Trophoblast cell (in vitro differentiated cells and primary cell): ENCODE measurements around the gene PEX11B.

ENCODE experiments used
- DNase-seq, 2 donors: peaks; one replicate each; pipeline ENCODE4 v3.0.0-alpha.2; 2016
- H2AFZ ChIP-seq: 2 replicates; pipeline ENCODE4 v1.6.1; 2013; ENCODE audit warnings: low read length, moderate library complexity, mild to moderate bottlenecking; ENCODE audit not compliant: insufficient read depth, poor library complexity
- H2AK5ac ChIP-seq: 2 replicates; pipeline ENCODE4 v1.6.1; 2013; ENCODE audit warnings: mild to moderate bottlenecking, low read length
- H2BK120ac ChIP-seq: 2 replicates; pipeline ENCODE4 v1.6.1; 2013; ENCODE audit warnings: low read length, mild to moderate bottlenecking, moderate library complexity; ENCODE audit not compliant: insufficient read depth, poor library complexity
- H2BK12ac ChIP-seq: 2 replicates; pipeline ENCODE4 v1.6.1; 2013; ENCODE audit warnings: mild to moderate bottlenecking, low read length, moderate library complexity
- H2BK5ac ChIP-seq: 2 replicates; pipeline ENCODE4 v1.6.1; 2013; ENCODE audit warnings: low read length, low read depth, moderate library complexity, mild to moderate bottlenecking; ENCODE audit not compliant: poor library complexity
- H3K14ac ChIP-seq: 2 replicates; pipeline ENCODE4 v1.6.1; 2013; ENCODE audit warnings: mild to moderate bottlenecking, low read length
- H3K18ac ChIP-seq: 2 replicates; pipeline ENCODE4 v1.6.1; 2013; ENCODE audit warnings: mild to moderate bottlenecking, low read length
- H3K23ac ChIP-seq: 2 replicates; pipeline ENCODE4 v1.6.1; 2013; ENCODE audit warnings: low read length
- H3K27ac ChIP-seq: 2 replicates; pipeline ENCODE4 v1.5.1; 2013; ENCODE audit warnings: low read depth, mild to moderate bottlenecking, inconsistent platforms, low read length, moderate library complexity
- H3K27me3 ChIP-seq: 2 replicates; pipeline ENCODE4 v1.6.1; 2013; ENCODE audit warnings: inconsistent platforms, mild to moderate bottlenecking, low read length, moderate library complexity; ENCODE audit not compliant: insufficient read depth
- H3K36me3 ChIP-seq, 2 experiments: 1 replicate in 1 of 2; 2 replicates in 1 of 2; pipeline ENCODE4 v1.6.1; 2013; ENCODE audit warnings: low read length in 2 of 2, mild to moderate bottlenecking in 2 of 2, moderate library complexity in 1 of 2; ENCODE audit not compliant: insufficient read depth in 2 of 2, control insufficient read depth in 1 of 2
- H3K4ac ChIP-seq: 2 replicates; pipeline ENCODE4 v1.6.1; 2013; ENCODE audit warnings: low read depth, mild to moderate bottlenecking, low read length, moderate library complexity
- H3K4me1 ChIP-seq, 2 experiments: 1 replicate in 1 of 2; 2 replicates in 1 of 2; pipeline ENCODE4 v1.6.1; 2013; ENCODE audit warnings: low read length in 2 of 2, mild to moderate bottlenecking in 2 of 2, moderate library complexity in 1 of 2; ENCODE audit not compliant: insufficient read depth in 2 of 2, control insufficient read depth in 1 of 2
- H3K4me2 ChIP-seq: 2 replicates; pipeline ENCODE4 v1.6.1; 2013; ENCODE audit warnings: inconsistent platforms, mild to moderate bottlenecking, low read length, moderate library complexity
- H3K4me3 ChIP-seq: 2 replicates; pipeline ENCODE4 v1.5.1; 2013; ENCODE audit warnings: mild to moderate bottlenecking, low read depth, low read length, inconsistent platforms
- H3K79me1 ChIP-seq: one replicate; pipeline ENCODE4 v1.6.1; 2013; ENCODE audit warnings: low read length
- H3K79me2 ChIP-seq: 2 replicates; pipeline ENCODE4 v1.6.1; 2013; ENCODE audit warnings: low read length, mild to moderate bottlenecking; ENCODE audit not compliant: control insufficient read depth, insufficient read depth, poor library complexity
- H3K9ac ChIP-seq: 2 replicates; pipeline ENCODE4 v1.6.1; 2013; ENCODE audit warnings: mild to moderate bottlenecking, low read length
- H3K9me3 ChIP-seq: 2 replicates; pipeline ENCODE4 v1.6.1; 2013; ENCODE audit warnings: low read depth, mild to moderate bottlenecking, control low read depth, inconsistent platforms, low read length; ENCODE audit not compliant: insufficient read depth
- H4K12ac ChIP-seq: 2 replicates; pipeline ENCODE4 v1.6.1; 2013; ENCODE audit warnings: low read depth, mild to moderate bottlenecking, low read length, moderate library complexity
- H4K8ac ChIP-seq: 2 replicates; pipeline ENCODE4 v1.6.1; 2013; ENCODE audit warnings: low read depth, mild to moderate bottlenecking, low read length, moderate library complexity
- H4K91ac ChIP-seq: one replicate; pipeline ENCODE4 v1.6.1; 2013; ENCODE audit warnings: low read depth, mild to moderate bottlenecking, low read length, moderate library complexity
- WGBS: extraction: QIAGEN DNeasy Blood & Tissue Kit; methylation state at CpG from one replicate; pipeline ENCODE4 v1.1.7; 2013; ENCODE audit warnings: missing lambda C conversion rate; ENCODE audit not compliant: insufficient read length, insufficient coverage; ENCODE audit errors: extremely low coverage; 5-methylcytosine and 5-hydroxymethylcytosine counted together

Gene PEX11B

DNA sequence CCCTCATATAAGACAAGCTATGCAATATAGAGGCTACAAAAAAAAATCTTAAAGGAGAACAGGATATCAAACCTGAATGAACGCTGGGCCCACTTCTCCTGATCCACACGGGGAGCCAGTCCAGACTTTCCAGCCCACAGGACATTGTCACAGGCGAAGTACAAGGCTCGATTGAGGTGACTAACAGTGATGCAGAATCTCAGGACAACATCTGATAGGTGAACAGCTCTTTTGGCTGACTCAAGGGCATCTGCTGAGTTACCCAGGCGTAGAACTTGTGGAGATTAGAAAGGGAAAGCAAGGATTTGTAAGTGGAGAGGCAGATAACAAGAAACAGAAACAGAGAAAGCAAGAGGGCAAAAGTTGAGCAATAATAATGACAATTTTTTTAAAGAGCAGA is 1.8 kb downstream of the PEX11B start:
- Histone ChIP-seq H3K27ac (no peak overlapping the region), H2BK12ac (no peak overlapping the region), H3K4ac (no peak overlapping the region), H3K9me3 (no peaks in the 10 kb centered on the region), H3K4me3 (no peak overlapping the region), H3K36me3 (peaks cover 5 to 8% of the 10 kb centered on the region in 2 experiments), H2BK120ac (no peak overlapping the region), H3K4me1 (peaks cover 7 to 16% of the 10 kb centered on the region in 2 experiments), H3K9ac (no peak overlapping the region), H4K91ac (no peak overlapping the region), H2AK5ac (no peak overlapping the region), H2AFZ (no peak overlapping the region), H3K4me2 (no peak overlapping the region), H2BK5ac (no peak overlapping the region), H3K14ac (no peak overlapping the region), H3K79me2 (peaks cover 4% of the 10 kb centered on the region), H3K18ac (no peak overlapping the region), H4K8ac (no peak overlapping the region), H3K23ac (no peak overlapping the region), H3K79me1 (peaks cover 6% of the 10 kb centered on the region), H4K12ac (no peak overlapping the region), H3K27me3 (no peaks in the 10 kb centered on the region)
- WGBS: no CpG with 5 or more reads among the region's 5 CpGs
- DNase-seq: no peak

- Histone ChIP-seq H2AK5ac (no peak overlapping the region), H3K79me1 (no peaks in the 10 kb centered on the region), H2BK5ac (no peak overlapping the region), H4K8ac (no peak overlapping the region), H4K91ac (no peak overlapping the region), H3K36me3 (peaks cover 5 to 15% of the 10 kb centered on the region in 2 experiments), H3K14ac (no peak overlapping the region), H2AFZ (no peak overlapping the region), H3K4me3 (no peak overlapping the region), H3K4me2 (no peak overlapping the region), H4K12ac (no peak overlapping the region), H2BK120ac (no peak overlapping the region), H3K79me2 (no peaks in the 10 kb centered on the region), H3K4ac (no peak overlapping the region), H3K27ac (no peak overlapping the region), H3K9ac (no peak overlapping the region), H3K23ac (no peak overlapping the region), H3K18ac (no peak overlapping the region), H2BK12ac (no peak overlapping the region), H3K9me3 (no peaks in the 10 kb centered on the region), H3K27me3 (no peaks in the 10 kb centered on the region), H3K4me1 (no peaks in the 10 kb centered on the region)
- DNase-seq: no peak
- WGBS: no CpG with 5 or more reads among the region's 11 CpGs
These were observed 6.3 kb downstream of the PEX11B start for GRCh38 chr1:145912128-145912641.

GRCh38 chr1:145908653-145909052 is 9.9 kb downstream of the PEX11B start:
- no peak for DNase-seq
- H3K79me1 ChIP-seq: no peaks in the 10 kb centered on the region
- no peak overlapping the region for H3K23ac ChIP-seq
- no peaks in the 10 kb centered on the region for H3K79me2 ChIP-seq
- H2BK120ac ChIP-seq: no peak overlapping the region
- no peak overlapping the region for H3K18ac ChIP-seq
- no peak overlapping the region for H4K12ac ChIP-seq
- H3K4me2 ChIP-seq: no peak overlapping the region
- no peak overlapping the region for H2AK5ac ChIP-seq
- H3K9me3 ChIP-seq: no peaks in the 10 kb centered on the region
- H3K27me3 ChIP-seq: no peaks in the 10 kb centered on the region
- no peak overlapping the region for H4K91ac ChIP-seq
- no peak overlapping the region for H2AFZ ChIP-seq
- no peak overlapping the region for H2BK12ac ChIP-seq
- WGBS: no CpG with 5 or more reads among the region's 1 CpG
- H3K9ac ChIP-seq: no peak overlapping the region
- H3K4me1 ChIP-seq: no peaks in the 10 kb centered on the region
- no peak overlapping the region for H3K4ac ChIP-seq
- H2BK5ac ChIP-seq: no peak overlapping the region
- no peak overlapping the region for H3K14ac ChIP-seq
- no peak overlapping the region for H4K8ac ChIP-seq
- H3K36me3 ChIP-seq: peaks cover 5 to 13% of the 10 kb centered on the region in 2 experiments
- H3K27ac ChIP-seq: no peak overlapping the region
- no peak overlapping the region for H3K4me3 ChIP-seq

DNA sequence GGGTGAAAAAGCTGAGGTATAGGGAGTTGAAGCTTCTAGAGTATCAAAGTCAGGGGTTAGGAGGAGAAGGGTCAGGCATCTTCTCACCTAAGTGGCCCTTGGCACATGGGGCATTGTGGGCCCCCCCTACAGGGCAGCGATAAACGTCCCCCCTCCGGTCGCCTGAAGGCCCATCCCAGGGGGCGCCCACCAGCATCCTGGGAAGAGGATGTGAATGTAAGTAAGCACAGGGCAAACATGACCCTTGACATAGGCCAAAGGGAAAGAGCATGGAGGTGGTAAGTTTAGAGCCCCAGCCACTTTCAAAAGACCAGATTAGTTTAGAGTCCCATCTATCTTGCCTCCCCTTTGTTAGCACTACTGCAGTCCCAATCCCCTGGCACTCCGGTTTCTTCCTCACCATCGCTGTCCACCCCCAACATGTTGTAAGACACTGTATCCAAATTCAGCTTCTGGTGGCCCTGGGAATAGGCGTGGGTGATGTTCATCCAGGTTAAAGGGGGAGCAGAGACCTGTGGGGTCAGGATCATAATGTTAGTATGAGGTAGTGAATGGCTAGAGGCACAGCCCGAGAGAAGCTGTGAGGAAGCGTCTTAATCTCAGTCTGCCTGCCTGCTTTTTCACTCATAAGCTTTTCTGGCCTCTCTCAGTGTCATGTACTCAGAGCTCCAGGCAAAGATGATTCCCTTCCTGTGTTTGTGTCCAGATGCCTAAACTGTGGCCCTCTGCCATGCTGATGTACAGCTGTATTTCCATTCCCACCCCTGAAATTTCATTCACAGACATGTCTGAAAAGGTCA is 11.4 kb downstream of the PEX11B start:
- Histone ChIP-seq H3K4me3 (no peak overlapping the region), H3K79me2 (no peaks in the 10 kb centered on the region), H3K9ac (no peak overlapping the region), H3K18ac (no peak overlapping the region), H3K9me3 (no peaks in the 10 kb centered on the region), H2BK12ac (no peak overlapping the region), H3K27me3 (no peaks in the 10 kb centered on the region), H3K36me3 (peaks cover 3 to 11% of the 10 kb centered on the region in 2 experiments), H3K23ac (no peak overlapping the region), H4K8ac (no peak overlapping the region), H2BK120ac (no peak overlapping the region), H3K4me2 (no peak overlapping the region), H4K12ac (no peak overlapping the region), H2AFZ (no peak overlapping the region), H4K91ac (no peak overlapping the region), H2BK5ac (no peak overlapping the region), H3K14ac (no peak overlapping the region), H3K4me1 (no peaks in the 10 kb centered on the region), H3K27ac (no peak overlapping the region), H3K4ac (no peak overlapping the region), H2AK5ac (no peak overlapping the region), H3K79me1 (no peaks in the 10 kb centered on the region)
- no CpG with 5 or more reads among the region's 10 CpGs for WGBS
- DNase-seq: no peak
